HL-60 (cell line): ENCODE measurements around the gene MEIOC.

Source experiments
- DNase-seq, 2 experiments: peaks; one replicate each; pipeline ENCODE4 v3.0.0-alpha.2; 2010 to 2020; ENCODE audit warnings: low read depth in 1 of 2, low spot score in 1 of 2
- H3K27ac ChIP-seq: fragments of 250-450 bp; sonication (Bioruptor Pico); replicated peaks from 2 replicates; pipeline ENCODE4 v1.5.1; 2020; ENCODE audit warnings: mild to moderate bottlenecking, moderate library complexity
- H3K27me3 ChIP-seq: fragments of 250-450 bp; sonication (Bioruptor Pico); 2 replicates; pipeline ENCODE4 v1.5.1; 2021; ENCODE audit warnings: mild to moderate bottlenecking, moderate library complexity; ENCODE audit not compliant: insufficient read depth, poor library complexity, severe bottlenecking
- H3K4me3 ChIP-seq: replicated peaks from 2 replicates; pipeline ENCODE4 v1.5.1; 2011; ENCODE audit warnings: mild to moderate bottlenecking, control low read depth, low read length; ENCODE audit not compliant: insufficient read depth
- CTCF ChIP-seq: IDR thresholded peaks from one replicate; pipeline ENCODE4 v1.5.1; 2011; ENCODE audit warnings: low read length, control low read depth, inconsistent platforms; ENCODE audit not compliant: insufficient read depth
- GABPA ChIP-seq: IDR thresholded peaks from 2 replicates; pipeline ENCODE4 v1.6.1; 2012; ENCODE audit warnings: low read depth
- POLR2AphosphoS5 ChIP-seq: IDR thresholded peaks from 2 replicates; pipeline ENCODE4 v1.6.1; 2012; ENCODE audit warnings: low read depth
- REST ChIP-seq: IDR thresholded peaks from 2 replicates; pipeline ENCODE4 v1.6.1; 2012; ENCODE audit warnings: low read depth; ENCODE audit not compliant: insufficient replicate concordance
- SPI1 ChIP-seq: IDR thresholded peaks from 2 replicates; pipeline ENCODE4 v1.6.1; 2012; ENCODE audit warnings: low read depth, mild to moderate bottlenecking, borderline replicate concordance

MEIOC gene

GRCh38 chr17:44636562-44636961 is 19.7 kb upstream of the MEIOC start:
- peak; percentile 2 for TF ChIP-seq CTCF
- TF ChIP-seq SPI1: no peak
- DNase-seq: peak; percentile 5 to 38
- peaks cover 2% of the 10 kb centered on the region for H3K27me3 ChIP-seq
- no peak overlapping the region for H3K27ac ChIP-seq
- no peak overlapping the region for H3K4me3 ChIP-seq

GRCh38 chr17:44637066-44637465 is 19.2 kb upstream of the MEIOC start:
- Histone ChIP-seq H3K4me3 (no peak overlapping the region), H3K27me3 (peaks cover under 1% of the 10 kb centered on the region), H3K27ac (no peak overlapping the region)
- DNase-seq: no peak
- no peak for TF ChIP-seq REST

GRCh38 chr17:44642834-44643233 is 13.4 kb upstream of the MEIOC start:
- Histone ChIP-seq H3K27me3 (no peaks in the 10 kb centered on the region), H3K27ac (no peak overlapping the region), H3K4me3 (no peak overlapping the region)
- DNase-seq: no peak
- TF ChIP-seq CTCF (no peak), GABPA (no peak)

- no peaks in the 10 kb centered on the region for H3K27me3 ChIP-seq
- H3K4me3 ChIP-seq: no peak overlapping the region
- TF ChIP-seq SPI1: no peak
- no peak for TF ChIP-seq REST
- no peak for TF ChIP-seq POLR2AphosphoS5
- TF ChIP-seq GABPA: no peak
- no peak for TF ChIP-seq CTCF
- no peak overlapping the region for H3K27ac ChIP-seq
- no peak for DNase-seq
Measured at GRCh38 chr17:44645341-44645740, 10.9 kb upstream of the MEIOC start.

- TF ChIP-seq REST: no peak
- TF ChIP-seq CTCF: no peak
- TF ChIP-seq POLR2AphosphoS5: no peak
- TF ChIP-seq GABPA: no peak
- no peak for DNase-seq
- Histone ChIP-seq H3K27me3 (no peaks in the 10 kb centered on the region), H3K27ac (no peak overlapping the region), H3K4me3 (no peak overlapping the region)
Measured at GRCh38 chr17:44646280-44646679, 10.0 kb upstream of the MEIOC start.
